NCI-H510A (cell line): Measurements from ENCODE around the gene UBE3B.

ENCODE experiments used
- DNase-seq: peaks from one replicate; lab custom pipeline; 2025; lab: John Stamatoyannopoulos, UW

Gene UBE3B

DNA sequence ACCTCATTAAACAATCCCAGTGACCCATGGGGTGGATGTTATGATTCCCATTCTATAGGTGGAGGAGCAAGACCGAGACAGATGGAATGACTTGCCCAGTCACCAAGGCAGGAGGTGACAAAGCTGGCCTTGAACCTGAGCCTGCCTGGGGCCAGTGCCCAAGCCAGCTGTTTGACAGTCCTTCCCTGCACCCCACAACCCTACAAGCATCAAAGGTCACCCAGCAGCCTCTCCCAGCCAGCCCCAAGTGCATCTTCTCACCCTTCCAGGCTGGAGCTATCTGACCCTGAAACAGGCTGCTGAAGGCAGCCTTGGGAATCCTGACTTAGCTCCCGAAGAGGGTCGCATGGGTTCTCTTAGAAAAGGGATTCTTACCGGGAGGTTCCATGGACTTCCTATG is 75.5 kb downstream of the UBE3B start:
- DNase-seq: no peak

DNA sequence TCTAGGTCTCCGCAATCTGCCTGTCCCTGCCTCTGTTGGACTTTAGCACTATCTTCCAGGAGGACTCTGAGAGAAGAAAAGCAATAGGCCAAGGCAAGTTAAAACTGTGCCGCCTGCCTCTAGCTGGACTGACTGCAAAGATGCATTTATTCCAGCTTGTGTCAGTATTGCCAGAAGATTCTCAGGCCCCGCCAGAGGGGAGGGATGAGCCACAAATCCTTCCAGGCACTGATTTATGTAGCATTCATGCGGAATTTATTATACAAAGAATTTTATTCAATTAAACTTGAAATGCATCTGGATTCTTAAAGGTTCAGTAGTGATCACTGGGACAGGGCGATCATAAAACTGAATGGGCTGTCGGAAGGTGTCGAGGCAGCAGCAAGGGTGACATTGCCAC is 76.0 kb downstream of the UBE3B start:
- no peak for DNase-seq

DNA sequence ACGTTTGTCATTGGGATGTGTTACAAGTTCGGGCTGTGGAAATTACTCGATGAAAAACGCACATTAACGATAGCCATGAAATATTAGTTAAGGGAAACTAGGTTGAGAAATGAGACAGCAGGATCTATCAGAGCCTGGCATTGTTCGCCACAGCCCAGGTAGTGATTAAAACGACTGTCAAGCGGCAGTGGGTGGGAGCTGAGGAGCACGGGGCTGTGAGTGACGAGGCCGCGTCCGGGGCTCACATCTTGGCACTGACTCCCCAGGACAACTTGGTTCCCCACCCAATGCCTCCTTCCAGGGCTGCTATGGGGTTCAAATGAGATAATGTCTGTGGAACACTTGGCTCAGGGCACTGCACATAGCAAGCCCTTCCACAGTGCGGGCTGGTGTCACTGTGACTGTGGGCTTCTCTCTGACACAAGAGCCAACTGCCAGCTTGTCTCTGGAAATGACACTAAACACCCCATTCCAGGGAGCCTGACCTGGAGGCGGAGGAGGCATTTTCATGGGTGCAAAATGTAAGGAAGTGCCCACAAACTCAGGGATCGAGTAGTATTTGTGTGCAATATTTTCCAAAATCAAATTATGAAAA is 76.6 kb downstream of the UBE3B start:
- DNase-seq: no peak

DNA sequence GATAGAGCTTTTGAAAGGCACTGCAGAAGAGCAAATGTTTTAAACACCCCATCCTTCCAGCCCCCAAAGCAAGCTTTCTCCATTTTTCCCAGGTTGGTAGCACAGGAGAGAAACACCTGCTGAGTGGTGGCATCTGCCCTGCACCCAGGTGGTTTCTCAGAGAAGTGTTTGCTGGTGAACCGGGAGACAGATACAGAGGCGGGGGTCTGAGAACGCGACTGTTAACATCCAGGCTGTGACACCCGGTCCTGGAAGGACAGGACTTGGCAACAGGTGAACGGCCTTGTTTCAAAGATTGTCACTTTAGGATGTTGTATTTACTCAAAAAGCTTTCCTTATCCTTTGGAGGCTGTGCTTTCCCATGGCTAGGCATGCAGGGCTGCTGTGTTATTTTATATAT is 77.3 kb downstream of the UBE3B start:
- DNase-seq: no peak

DNA sequence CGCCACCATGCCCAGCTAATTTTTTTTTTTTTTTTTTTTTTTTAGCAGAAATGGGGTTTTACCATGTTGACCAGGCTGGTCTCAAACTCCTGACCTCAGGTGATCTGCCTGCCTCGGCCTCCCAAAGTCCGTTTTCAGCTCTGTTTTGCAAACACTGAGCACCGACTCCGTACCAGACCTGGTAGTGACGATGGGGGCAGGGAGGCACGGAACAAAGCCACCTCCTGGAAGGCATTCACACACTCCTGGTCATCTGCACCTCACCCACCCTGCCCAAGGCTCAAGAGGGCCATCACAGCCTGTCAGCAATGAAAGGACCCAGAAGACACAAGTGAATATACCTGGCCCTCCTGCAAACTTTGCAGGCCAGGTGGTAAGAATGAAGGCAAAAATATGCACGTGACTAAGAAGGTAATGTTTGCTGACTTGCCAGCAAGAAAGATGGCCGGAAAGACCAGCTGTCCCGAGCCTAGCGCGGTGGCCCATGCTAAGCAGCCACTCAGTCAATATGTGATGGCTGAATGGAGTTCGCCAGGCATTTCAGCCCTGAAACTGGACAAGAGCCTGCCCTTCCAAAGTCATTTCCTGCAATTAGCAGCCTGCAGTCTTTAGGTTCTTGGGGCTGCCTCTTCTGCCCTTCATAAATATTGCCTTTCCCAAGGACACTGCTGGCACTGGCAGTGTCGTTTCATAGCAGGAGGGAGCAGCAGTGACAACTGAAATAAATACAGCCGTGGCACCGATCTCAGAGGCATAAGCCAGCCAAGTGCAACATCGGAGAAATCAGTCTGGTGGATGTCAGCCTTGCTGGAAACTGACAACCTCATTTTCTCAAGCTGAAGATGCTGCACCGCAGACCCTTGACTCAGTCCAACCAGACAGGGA is 78.2 kb downstream of the UBE3B start:
- no peak for DNase-seq

DNA sequence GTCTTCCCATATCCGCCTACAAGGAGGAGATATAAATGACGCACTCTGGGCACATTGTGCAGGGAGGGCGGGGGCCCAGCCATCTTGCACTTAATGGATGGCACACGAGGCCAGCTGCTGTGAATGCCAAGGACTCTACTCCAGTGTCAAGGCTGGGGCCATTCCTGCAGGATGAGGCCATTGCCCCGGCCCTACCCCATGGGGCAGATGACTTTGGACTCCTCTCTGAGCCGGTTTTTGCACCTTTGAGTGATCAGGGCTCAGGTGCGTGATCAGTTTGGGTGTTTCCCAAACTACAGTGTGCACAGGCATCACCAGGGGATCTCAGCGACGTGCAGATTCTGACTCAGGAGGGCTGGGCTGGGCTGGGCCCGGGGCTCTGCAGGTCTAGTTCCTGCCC is 79.8 kb downstream of the UBE3B start:
- DNase-seq: no peak

DNA sequence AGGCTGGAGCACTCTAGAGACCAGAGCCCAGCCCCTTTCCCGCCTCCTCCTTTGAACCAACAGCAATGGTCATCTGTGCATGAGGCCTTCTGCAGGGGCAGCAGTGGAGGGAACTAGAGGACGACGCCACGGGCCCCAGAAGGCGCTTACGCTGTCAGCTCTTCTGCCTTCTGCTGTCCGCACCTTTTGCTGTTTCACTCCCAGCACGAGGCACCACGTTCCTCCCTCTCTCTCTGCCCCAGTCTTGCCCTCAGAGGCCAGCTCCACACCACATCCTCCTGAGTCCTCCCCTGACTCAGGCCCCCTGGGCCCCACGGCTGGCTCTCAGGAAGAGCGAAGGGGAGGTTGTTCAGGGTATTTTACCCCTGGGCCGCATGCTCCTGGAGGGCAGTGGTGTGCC is 80.4 kb downstream of the UBE3B start:
- no peak for DNase-seq

DNA sequence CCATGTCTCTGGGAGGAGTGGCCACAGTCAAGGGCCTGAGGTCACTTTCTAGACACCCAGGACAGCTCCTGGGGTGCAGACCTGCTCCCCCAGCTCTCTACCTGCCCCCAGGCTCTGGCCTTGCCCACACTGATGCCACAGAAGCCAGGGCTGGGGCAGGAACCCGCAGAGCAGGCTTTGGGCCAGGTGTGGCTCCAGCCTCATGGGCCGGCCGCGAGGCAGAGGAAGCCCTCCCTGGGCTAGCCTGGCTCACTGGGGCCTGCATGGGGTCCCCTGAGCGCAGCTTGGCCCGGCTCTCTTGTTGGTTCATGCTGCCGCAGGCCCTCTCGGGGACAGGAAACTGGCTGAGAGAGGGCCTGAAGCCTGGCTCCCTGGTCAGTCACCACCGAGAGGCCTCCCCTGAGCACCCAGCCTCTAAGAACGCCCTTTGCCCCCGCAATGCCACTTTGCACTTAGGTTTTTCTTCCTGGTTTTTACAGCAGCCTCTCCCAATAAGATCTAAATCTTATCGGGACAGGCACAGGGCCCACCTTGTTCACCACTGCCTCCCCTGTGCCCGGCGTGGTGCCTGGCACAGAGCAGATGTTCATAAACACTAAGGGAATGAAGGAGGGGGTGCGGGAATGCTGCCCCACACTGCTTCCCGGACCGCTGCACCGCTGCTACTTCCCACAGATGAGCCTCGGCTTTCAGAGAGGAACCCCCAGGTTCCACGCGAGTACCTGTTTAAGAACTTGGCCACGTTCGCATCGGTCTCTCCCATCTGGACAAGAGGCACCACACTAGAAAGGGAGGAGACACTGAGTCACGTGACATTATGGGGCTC is 81.2 kb downstream of the UBE3B start:
- DNase-seq: no peak

DNA sequence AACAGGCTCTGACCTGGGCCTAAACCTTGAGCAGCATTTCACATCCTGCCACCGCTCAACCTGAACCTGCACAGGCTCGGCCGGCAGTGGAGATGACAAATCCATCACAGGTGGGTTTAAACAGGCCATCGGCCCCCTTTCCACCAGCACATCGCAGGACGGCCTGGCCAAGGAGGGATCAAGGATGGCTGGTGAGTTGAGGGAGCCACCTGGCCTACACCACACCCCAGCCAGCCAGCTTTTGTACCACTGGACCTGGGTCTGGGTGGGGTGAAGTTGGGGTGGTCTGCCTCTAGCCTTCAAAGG is 81.7 kb downstream of the UBE3B start:
- no peak for DNase-seq

DNA sequence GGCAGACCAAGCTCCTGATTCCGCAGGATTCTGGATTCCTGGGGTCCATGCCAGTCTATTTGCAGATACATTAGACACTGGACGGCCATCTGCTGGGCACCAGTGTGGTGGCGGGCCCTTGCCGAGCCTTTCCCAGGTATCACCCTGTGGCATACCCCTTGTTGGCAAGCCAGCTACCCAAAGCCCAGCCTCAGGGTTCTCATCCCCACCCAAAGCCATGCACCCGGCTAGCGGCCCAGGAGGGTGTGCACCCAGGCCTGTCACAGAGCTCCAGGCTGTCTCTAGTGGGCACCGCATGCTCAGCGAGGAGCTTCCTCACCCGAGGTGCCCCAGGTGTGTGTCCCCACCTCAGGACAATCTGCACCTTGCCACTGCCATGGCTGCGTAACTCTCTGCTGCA is 82.2 kb downstream of the UBE3B start:
- DNase-seq: no peak

DNA sequence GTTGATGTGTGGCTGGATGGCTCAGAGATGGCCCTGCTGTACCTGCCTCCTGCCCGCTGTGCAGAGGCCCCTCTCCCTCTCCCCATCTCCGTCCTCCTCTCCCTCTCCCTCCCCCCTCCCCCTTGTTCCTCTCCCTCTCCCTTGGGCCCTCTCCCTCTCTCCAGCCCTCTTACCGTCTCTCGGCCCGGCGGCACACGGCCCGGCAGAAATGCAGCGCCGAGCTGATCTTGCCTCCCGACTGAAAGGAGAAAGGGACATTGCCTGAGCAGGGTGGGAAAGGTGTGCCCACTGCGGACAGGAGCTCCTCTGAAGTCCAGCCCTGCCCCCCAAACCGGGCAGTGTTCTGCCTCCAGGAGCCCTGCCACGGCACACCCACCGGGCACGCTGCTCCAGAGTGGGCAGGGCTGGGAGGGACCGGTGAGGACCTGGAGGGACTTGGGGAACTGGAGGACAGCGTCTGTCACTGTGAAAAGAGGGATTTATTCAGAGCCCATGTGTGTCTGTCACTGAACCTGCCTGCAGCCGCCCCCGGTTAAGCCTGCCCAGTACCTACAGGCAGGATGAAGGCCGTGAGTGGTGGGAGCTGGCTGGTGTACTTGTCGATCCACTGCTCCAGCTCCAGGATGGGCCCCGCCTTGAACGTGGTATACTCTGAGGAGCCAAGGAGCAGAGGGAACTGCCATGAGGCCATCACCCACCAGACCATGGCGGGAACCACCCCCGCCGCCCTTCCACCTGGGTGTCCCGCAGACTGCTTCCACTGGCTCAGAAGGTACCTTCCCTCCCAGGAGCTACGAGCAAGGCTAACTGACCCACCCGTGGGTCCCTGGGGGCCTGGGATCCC is 83.7 kb downstream of the UBE3B start:
- DNase-seq: no peak

DNA sequence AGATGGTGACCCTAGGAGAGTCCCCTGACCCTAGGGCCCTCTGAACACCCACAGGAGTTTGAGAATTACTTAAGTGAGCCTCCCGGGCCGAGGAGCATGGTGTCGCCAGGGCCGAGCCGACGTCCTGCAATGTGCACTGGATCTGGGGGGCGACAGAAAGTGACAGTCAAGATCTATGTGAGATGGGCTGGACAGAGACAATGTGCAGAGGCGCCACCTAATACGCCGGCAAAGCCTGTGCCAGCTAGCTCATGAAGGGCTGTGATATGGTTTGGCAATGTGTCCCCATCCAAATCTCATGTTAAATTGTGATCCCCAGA is 84.2 kb downstream of the UBE3B start:
- no peak for DNase-seq

DNA sequence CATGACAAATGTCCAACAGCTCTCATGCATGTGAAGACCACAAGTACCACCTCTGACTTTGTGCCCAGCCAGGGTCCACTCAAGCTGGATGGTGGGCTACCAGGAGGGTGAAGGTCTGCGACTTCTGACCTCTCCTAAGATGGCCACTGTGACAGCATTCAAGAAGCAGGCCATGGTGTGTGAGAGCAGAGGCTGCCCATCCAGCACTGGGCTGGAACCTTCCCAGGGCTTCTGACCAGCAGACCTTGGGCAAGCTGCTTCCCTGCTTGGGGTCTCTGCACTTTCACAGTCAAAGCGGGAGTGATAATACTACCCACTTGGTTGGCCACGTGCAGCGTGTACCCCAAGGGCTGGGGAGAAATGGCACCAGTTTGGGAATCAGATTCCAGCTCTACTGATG is 85.4 kb downstream of the UBE3B start:
- no peak for DNase-seq

DNA sequence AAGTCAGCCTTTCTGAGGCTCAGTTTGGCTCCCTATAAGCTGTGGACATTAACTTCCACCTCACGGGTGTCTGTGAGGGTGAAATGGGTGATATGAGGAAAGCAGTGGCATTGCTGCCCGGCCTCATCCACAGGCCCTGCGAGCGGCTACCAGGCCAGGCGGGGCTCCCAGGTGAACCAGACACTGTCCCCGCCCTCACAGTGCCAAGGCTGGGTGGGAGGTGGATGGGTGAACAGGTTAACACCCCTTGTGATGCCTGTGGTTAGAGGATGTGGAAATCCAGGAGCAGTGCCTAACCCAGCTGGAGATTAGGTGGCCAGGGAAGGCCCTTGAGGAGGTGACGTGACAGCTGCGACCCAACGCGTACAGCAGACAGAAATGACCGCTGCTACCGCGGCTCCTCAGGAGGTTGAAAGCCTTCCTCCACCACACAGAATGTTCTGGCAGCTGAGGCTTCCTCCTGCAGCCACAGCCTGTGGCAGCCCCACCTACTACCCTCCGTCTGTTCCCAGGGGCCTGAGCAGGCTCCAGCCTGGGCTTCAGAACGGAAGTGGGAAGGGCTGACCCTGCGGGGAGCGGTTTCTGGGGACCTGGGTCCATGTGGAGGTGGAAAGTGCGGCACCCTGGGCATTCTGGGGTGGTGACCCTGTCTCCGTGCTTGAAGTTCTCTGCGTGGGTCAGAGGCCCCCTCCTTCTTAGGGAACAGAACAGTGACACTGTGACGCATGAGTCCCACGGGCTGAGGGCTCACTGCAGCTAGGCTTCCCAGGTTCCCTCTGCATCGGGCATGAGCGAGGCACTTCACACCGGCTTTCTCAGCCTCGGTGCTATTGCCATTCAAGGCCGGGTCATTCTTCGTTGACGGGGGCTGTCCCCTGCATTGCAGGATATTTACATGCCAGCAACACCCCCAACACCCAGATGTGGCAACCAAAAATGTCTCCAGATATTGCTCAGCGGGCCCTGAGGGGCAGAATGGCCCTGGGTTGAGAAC is 86.2 kb downstream of the UBE3B start:
- no peak for DNase-seq

DNA sequence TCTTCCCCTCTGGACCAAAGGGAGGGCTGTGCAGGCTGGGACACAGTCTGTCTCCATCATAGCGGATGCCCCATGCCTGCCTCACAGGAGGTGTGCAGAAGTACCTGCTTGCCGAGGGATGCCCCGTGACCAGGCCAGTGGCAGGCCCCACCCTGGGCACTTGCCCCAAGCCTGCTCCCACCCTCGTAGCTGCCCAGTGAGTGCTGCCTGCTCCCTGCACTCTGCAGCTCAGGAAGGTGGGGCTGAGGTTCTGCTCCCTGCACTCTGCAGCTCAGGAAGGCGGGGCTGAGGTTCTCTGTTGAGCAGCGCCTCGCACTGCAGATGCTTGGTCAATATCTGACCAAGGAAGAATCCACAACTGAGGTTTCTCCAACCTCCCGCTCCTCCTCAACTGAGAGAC is 89.0 kb downstream of the UBE3B start:
- DNase-seq: no peak

DNA sequence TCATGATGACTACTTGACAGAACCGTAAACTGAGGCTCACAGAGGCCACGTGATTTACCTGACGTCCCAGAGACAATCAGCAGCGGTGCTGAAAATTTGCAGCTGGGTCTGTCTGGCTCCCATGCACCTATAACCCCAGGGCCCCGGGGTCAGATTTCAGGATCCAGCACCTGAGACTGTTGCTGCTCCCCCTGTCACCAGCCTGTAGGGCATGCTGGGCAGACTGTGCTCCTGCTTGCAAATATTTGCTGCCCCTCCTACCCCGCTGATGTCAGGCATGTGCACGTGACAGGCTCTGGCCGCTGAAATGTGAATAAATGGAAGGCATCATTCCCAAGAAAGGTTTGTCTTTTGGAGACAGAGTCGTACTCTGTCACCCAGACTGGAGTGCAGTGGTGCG is 89.9 kb downstream of the UBE3B start:
- no peak for DNase-seq

DNA sequence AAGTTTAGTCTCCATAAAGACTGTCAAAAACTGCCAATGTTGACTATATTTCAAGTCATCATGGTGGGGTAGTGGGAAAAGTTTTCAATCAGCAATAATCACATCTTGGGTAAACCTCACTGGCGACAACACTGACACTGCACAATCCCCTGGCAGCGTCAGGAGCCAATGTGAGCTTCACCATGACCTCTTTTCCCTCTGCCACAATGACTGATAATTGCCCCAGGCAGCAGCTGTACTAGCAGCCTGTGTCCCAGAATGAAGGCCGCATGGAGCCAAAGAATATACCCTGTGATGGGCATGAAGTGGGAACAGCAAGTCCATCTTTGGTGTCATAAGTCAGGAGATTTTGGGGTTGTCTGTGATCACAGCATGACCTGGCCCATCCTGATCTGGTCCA is 90.5 kb downstream of the UBE3B start:
- DNase-seq: no peak

DNA sequence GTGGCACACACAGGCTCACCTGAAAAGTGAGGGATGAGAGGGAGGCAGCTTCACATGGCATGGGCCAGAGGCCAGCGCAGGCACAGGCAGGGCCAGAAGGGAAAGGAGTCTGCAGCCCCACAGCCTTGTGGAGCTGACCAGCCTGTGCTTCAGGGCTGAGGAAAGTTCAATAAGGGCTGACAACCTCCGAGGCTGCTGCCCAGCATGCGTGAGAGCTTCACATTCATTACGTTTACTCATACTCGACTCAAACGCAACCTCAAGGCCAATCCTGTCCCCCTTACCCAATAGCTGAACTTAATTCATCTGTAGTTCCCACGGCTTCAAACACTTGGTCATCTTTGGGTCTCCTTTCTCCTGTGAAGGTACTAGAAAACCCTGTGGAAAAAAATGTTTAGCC is 91.1 kb downstream of the UBE3B start:
- no peak for DNase-seq

DNA sequence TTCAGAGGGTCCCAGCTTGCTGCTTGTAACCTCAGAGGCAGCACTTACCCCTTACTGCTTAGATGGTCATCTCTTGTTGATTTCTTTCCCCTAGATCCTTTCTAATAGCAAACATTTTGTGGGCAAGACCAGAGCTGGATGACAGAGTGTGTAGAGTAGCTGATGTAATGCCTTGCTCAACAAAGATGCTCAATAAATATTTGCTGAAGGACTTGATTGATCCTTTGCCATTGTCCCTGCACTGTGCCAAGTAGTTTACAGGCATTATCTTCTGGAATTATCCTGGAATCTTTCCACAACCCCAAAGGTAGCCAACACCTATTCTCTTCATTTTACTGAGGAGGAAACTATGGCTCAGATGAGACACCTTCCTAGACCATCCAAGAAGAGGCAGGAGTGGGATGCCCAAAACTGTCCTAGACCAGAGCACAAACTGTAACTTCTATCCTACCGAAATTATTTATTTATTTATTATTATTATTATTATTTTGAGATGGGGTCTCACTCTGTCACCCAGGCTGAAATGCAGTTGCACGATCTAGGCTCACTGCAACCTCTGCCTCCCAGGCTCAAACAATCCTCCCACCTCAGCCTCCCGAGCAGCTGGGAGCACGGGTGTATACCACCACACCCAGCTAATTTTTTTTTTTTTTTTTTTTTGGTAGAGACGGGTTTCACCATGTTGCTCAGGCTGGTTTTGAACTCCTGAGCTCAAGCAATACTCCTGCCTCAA is 94.5 kb downstream of the UBE3B start:
- DNase-seq: no peak

DNA sequence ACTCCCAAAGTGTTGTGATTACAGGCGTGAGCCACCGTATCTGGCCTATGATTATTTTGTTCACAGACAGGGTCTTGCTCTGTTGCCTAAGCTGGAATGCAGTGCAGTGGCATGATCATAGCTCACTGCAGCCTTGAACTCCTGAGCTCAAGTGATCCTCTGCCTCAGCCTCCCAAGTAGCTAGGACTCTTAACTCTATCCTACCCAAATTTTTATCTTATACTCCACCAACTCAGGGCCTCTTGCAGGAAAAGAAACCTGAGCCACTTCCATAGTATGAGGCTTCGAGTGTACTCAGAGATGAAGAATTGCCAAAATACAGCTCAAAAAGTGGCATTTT is 95.0 kb downstream of the UBE3B start:
- DNase-seq: no peak
